ENCODE measurements around the gene CRYGA. TPM values are rescaled to one million over a fixed set of nuclear protein-coding genes. Genes with fewer than 3 reads are reported as not detected.

The CRYGA gene
- total RNA-seq, 1 experiment from 2014 or later = not detected

DNA sequence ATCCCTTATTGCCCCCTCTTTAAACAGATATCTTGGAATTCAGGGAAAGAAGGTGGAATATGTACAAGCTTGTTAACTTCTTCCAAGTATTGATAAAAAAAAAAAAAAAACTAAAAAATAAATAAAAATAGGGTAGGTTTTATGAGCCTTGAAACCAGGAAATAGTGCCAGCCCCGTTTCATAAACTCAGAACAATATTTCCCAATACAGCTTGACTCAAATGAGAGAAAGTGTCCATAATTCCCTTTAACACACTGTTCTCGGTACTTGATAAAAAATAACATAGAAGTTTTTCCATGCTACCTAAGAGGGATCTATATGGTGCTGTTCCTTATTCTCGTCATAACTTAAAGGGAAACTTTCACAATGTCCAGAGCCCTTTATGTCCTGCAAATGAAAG is 44.4 kb upstream of the CRYGA start:
- DNase-seq (ENCODE audit: unreplicated experiment) = no peak
- ChIA-PET POLR2A (interaction anchor here (0.6 kb wide), 1 partner anchor 30 kb away, joined by 3 read pairs; no protein-coding TSS in a partner anchor), CTCF (interaction anchor here (3.3 kb wide), 1 partner anchor 32 kb away, joined by 19 read pairs; no protein-coding TSS in a partner anchor)
- intact Hi-C loops (cut with micrococcal nuclease) = no loop called here
- H3K36me3 Mint-ChIP-seq (ENCODE audit: insufficient read depth, unreplicated experiment) = no peaks in the 10 kb centered on the region
- no TSS peak for BruUV-seq (replicated peaks)
- H3K9me3 Mint-ChIP-seq (ENCODE audit: unreplicated experiment) = no peaks in the 10 kb centered on the region
- H3K27me3 Mint-ChIP-seq (ENCODE audit: insufficient read depth, unreplicated experiment) = no peaks in the 10 kb centered on the region
- TF ChIP-seq, protein P1, sequence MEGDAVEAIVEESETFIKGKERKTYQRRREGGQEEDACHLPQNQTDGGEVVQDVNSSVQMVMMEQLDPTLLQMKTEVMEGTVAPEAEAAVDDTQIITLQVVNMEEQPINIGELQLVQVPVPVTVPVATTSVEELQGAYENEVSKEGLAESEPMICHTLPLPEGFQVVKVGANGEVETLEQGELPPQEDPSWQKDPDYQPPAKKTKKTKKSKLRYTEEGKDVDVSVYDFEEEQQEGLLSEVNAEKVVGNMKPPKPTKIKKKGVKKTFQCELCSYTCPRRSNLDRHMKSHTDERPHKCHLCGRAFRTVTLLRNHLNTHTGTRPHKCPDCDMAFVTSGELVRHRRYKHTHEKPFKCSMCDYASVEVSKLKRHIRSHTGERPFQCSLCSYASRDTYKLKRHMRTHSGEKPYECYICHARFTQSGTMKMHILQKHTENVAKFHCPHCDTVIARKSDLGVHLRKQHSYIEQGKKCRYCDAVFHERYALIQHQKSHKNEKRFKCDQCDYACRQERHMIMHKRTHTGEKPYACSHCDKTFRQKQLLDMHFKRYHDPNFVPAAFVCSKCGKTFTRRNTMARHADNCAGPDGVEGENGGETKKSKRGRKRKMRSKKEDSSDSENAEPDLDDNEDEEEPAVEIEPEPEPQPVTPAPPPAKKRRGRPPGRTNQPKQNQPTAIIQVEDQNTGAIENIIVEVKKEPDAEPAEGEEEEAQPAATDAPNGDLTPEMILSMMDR (IDR thresholded peaks at IDR 0.05; ENCODE audit: unreplicated experiment) = no peak
- no peaks in the 10 kb centered on the region for H3K4me1 Mint-ChIP-seq (ENCODE audit: insufficient read depth, unreplicated experiment)
- H3K27ac Mint-ChIP-seq (ENCODE audit: low read depth, unreplicated experiment) = no peak overlapping the region
- H3K4me3 Mint-ChIP-seq (ENCODE audit: unreplicated experiment) = no peak overlapping the region

DNA sequence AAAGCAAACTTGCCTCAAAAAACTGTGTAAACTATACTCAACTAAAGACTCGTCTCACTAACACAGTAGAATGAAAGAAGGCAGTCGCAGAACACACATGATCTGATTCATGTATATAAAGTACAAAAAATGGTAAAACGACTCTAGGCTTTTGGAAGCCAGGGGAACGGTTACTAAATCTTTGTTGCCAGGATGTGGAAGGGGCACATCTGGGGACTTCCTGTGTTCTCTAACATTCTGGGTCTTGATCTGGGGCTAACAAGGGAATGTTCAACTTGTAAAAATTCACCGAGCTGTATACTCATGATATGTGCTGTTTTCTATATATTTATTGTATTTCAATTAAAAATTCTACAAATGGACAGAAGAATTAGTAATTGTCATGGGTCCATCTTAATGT is 40.8 kb upstream of the CRYGA start:
- no peaks in the 10 kb centered on the region for H3K4me1 Mint-ChIP-seq (ENCODE audit: insufficient read depth, unreplicated experiment)
- CTCF ChIA-PET = interaction anchor here (0.6 kb wide), 2 partner anchors 115 to 451 kb away, joined by 3 read pairs; no protein-coding TSS in a partner anchor

GRCh38 chr2:208195531-208195930 is 32.1 kb upstream of the CRYGA start:
- TF ChIP-seq, protein P1 (IDR thresholded peaks at IDR 0.05; ENCODE audit: unreplicated experiment) = no peak
- POLR2A ChIA-PET = no interaction called here
- Mint-ChIP-seq H3K4me1 (ENCODE audit: insufficient read depth, unreplicated experiment) (no peaks in the 10 kb centered on the region), H3K4me3 (ENCODE audit: unreplicated experiment) (no peak overlapping the region), H3K36me3 (ENCODE audit: insufficient read depth, unreplicated experiment) (no peaks in the 10 kb centered on the region), H3K27ac (ENCODE audit: low read depth, unreplicated experiment) (no peak overlapping the region), H3K9me3 (ENCODE audit: unreplicated experiment) (no peaks in the 10 kb centered on the region), H3K27me3 (ENCODE audit: insufficient read depth, unreplicated experiment) (no peaks in the 10 kb centered on the region)
- no peak for DNase-seq (ENCODE audit: unreplicated experiment)
- BruUV-seq (replicated peaks) = no TSS peak
- CTCF ChIA-PET = no interaction called here
- intact Hi-C loops (cut with micrococcal nuclease) = no loop called here

More for the DNA sequence above, 40.8 kb upstream of the CRYGA start:
- intact Hi-C loops (cut with micrococcal nuclease) = no loop called here
- Mint-ChIP-seq H3K27me3 (ENCODE audit: insufficient read depth, unreplicated experiment) (no peaks in the 10 kb centered on the region), H3K27ac (ENCODE audit: low read depth, unreplicated experiment) (no peak overlapping the region), H3K4me3 (ENCODE audit: unreplicated experiment) (no peak overlapping the region), H3K36me3 (ENCODE audit: insufficient read depth, unreplicated experiment) (no peaks in the 10 kb centered on the region), H3K9me3 (ENCODE audit: unreplicated experiment) (no peaks in the 10 kb centered on the region)
- POLR2A ChIA-PET = no interaction called here
- TF ChIP-seq, protein P1 (IDR thresholded peaks at IDR 0.05; ENCODE audit: unreplicated experiment) = no peak
- no peak for DNase-seq (ENCODE audit: unreplicated experiment)
- no TSS peak for BruUV-seq (replicated peaks)

DNA sequence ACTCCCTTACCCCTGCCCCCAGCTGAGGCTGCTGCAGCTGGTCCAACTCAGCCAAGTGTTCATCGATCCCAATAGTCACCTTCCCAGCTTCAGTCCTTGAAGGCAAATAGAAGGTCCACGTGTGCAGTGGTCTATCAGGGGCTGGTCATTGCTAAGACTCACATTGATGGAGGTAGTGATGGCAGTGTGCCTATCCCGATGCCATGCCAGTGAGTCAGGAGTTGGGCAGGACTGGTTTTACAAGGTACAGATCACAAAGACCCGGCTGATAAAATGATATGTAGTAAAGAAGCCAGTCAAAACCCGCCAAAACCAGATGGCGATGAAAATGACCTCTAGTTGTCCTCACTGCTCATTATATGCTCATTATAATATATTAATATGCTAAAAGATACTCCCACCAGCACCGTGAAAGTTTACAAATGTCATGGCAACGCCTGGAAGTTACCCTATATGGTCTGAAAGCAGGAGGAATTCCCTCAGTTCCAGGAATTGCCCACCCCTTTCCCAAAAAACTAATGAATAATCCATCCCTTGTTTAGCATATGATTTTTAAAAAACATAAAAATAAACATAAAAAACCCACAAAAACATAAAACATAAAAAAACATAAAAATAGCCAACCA is 29.3 kb upstream of the CRYGA start:
- no peaks in the 10 kb centered on the region for H3K27me3 Mint-ChIP-seq (ENCODE audit: insufficient read depth, unreplicated experiment)
- no peak overlapping the region for H3K4me3 Mint-ChIP-seq (ENCODE audit: unreplicated experiment)
- no peak overlapping the region for H3K27ac Mint-ChIP-seq (ENCODE audit: low read depth, unreplicated experiment)
- DNase-seq (ENCODE audit: unreplicated experiment) = no peak
- H3K4me1 Mint-ChIP-seq (ENCODE audit: insufficient read depth, unreplicated experiment) = no peaks in the 10 kb centered on the region
- POLR2A ChIA-PET = interaction anchor here (2.0 kb wide), 1 partner anchor 42 kb away, joined by 5 read pairs; no protein-coding TSS in a partner anchor
- intact Hi-C loops (cut with micrococcal nuclease) = no loop called here
- no TSS peak for BruUV-seq (replicated peaks)
- no peaks in the 10 kb centered on the region for H3K36me3 Mint-ChIP-seq (ENCODE audit: insufficient read depth, unreplicated experiment)
- TF ChIP-seq, protein P1 (IDR thresholded peaks at IDR 0.05; ENCODE audit: unreplicated experiment) = no peak
- CTCF ChIA-PET = interaction anchor here (0.7 to 1.4 kb wide), 4 partner anchors 8 to 893 kb away, joined by 3 to 11 read pairs (median 3); no protein-coding TSS in a partner anchor
- H3K9me3 Mint-ChIP-seq (ENCODE audit: unreplicated experiment) = no peaks in the 10 kb centered on the region

All from MCF 10A (cell line).